K562 (cell line): Measurements from ENCODE around the gene MAP4K1. TPM values are rescaled to one million over a fixed set of nuclear protein-coding genes. Genes with fewer than 3 reads are reported as not detected.
A peak's percentile ranks its signal among the peaks of the same experiment; 100 is the strongest.

Experiments used
- ARID1B ChIP-seq: fragments of 450-650 bp; IDR thresholded peaks from 2 replicates; pipeline ENCODE4 v1.6.1; 2016; ENCODE audit warnings: antibody characterized with exemption, mild to moderate bottlenecking, inconsistent platforms
- ARID4B ChIP-seq: sonication (generic); formaldehyde crosslinking; IDR thresholded peaks from 2 replicates; pipeline ENCODE4 v1.8.0; 2022; ENCODE audit warnings: mild to moderate bottlenecking, missing genetic modification reagents
- ELF1 ChIP-seq: fragments of 200-800 bp; sonication (Bioruptor generic); IDR thresholded peaks from 2 replicates; pipeline ENCODE4 v1.6.1; 2016; ENCODE audit warnings: missing genetic modification characterization, missing compliant biosample characterization
- ELF2 ChIP-seq: fragments of 250-450 bp; sonication (Bioruptor Pico); IDR thresholded peaks from 2 replicates; pipeline ENCODE4 v1.5.0; 2021; ENCODE audit warnings: mild to moderate bottlenecking
- GATAD2B ChIP-seq: fragments of 450-650 bp; IDR thresholded peaks from 2 replicates; pipeline ENCODE4 v1.6.1; 2017; ENCODE audit warnings: mild to moderate bottlenecking, borderline replicate concordance
- HDGF ChIP-seq: fragments of 450-650 bp; IDR thresholded peaks from 2 replicates; pipeline ENCODE4 v1.6.1; 2016
- KAT7 ChIP-seq: sonication (generic); formaldehyde crosslinking; IDR thresholded peaks from 2 replicates; pipeline ENCODE4 v1.8.0; 2022; ENCODE audit warnings: missing genetic modification reagents, mild to moderate bottlenecking, borderline replicate concordance
- MLX ChIP-seq, 2 experiments: fragments of 450-650 bp in 1 of 2; sonication (generic) in 1 of 2; formaldehyde crosslinking; conservative IDR thresholded peaks; 2 replicates each; pipeline versions ENCODE4 v1.4.0 to v1.8.1; 2020 to 2022; ENCODE audit warnings: mild to moderate bottlenecking in 1 of 2, missing genetic modification reagents in 1 of 2
- PBX2 ChIP-seq, 2 experiments: IDR thresholded peaks in 1 of 2; conservative IDR thresholded peaks in 1 of 2; 2 replicates each; pipeline ENCODE4 v1.6.1; 2016; ENCODE audit warnings: low read depth in 2 of 2, mild to moderate bottlenecking in 1 of 2, missing compliant biosample characterization in 1 of 2, missing genetic modification characterization in 1 of 2, moderate library complexity in 1 of 2
- PHTF2 ChIP-seq: fragments of 250-450 bp; sonication (Bioruptor Pico); IDR thresholded peaks from 2 replicates; pipeline ENCODE4 v1.5.0; 2021; ENCODE audit warnings: mild to moderate bottlenecking
- PRMT5 ChIP-seq: sonication (generic); formaldehyde crosslinking; IDR thresholded peaks from 2 replicates; pipeline ENCODE4 v1.5.0; 2020; ENCODE audit warnings: missing genetic modification reagents
- RFX7 ChIP-seq: fragments of 250-450 bp; sonication (Bioruptor Pico); IDR thresholded peaks from 2 replicates; pipeline ENCODE4 v1.5.1; 2021; ENCODE audit warnings: mild to moderate bottlenecking
- SAP30 ChIP-seq: fragments of 200-600 bp; sonication (generic); IDR thresholded peaks from 2 replicates; pipeline ENCODE4 v1.6.1; 2012; ENCODE audit warnings: borderline replicate concordance, low read depth, mild to moderate bottlenecking, moderate library complexity, low read length, control low read depth, inconsistent platforms; ENCODE audit not compliant: insufficient read depth, poor library complexity, severe bottlenecking
- STAG1 ChIP-seq: sonication (generic); formaldehyde crosslinking; IDR thresholded peaks from 2 replicates; pipeline ENCODE4 v1.5.0; 2020; ENCODE audit warnings: missing genetic modification reagents, borderline replicate concordance
- SUPT5H ChIP-seq: fragments of 450-650 bp; IDR thresholded peaks from 2 replicates; pipeline ENCODE4 v1.6.1; 2016
- XRCC5 ChIP-seq: fragments of 200-400 bp; formaldehyde crosslinking; IDR thresholded peaks from 2 replicates; pipeline ENCODE4 v1.6.1; 2017; ENCODE audit warnings: low read depth, mild to moderate bottlenecking, low read length
- ZNF165 ChIP-seq: fragments of 250-450 bp; sonication (Bioruptor Pico); IDR thresholded peaks from 2 replicates; pipeline ENCODE4 v1.4.0; 2020; ENCODE audit warnings: borderline replicate concordance
- ZNF224 ChIP-seq: sonication (generic); formaldehyde crosslinking; IDR thresholded peaks from 2 replicates; pipeline ENCODE4 v1.8.0; 2022; ENCODE audit warnings: mild to moderate bottlenecking, missing genetic modification reagents
- ZNF232 ChIP-seq: sonication (generic); formaldehyde crosslinking; IDR thresholded peaks from 2 replicates; pipeline ENCODE4 v1.8.0; 2022; ENCODE audit warnings: mild to moderate bottlenecking, missing genetic modification reagents
- ZNF76 ChIP-seq: fragments of 250-450 bp; sonication (Bioruptor Pico); IDR thresholded peaks from 2 replicates; pipeline ENCODE4 v1.4.0; 2020; ENCODE audit warnings: mild to moderate bottlenecking, moderate library complexity, borderline replicate concordance
- ZSCAN29 ChIP-seq: fragments of 450-650 bp; IDR thresholded peaks from 2 replicates; pipeline ENCODE4 v1.6.1; 2017
- polyA plus RNA-seq, 8 experiments: library from polyadenylated mRNA; depleted of rRNA in 4 of 8; stranded (reverse) in 5 of 8; unstranded in 3 of 8; fragments of >200 nt; fragmentation: Nextera tagmentation in 2 of 8; fragmentation: Illumina TruSeq in 1 of 8; extraction: Ambion mirVana in 2 of 8; extraction: Trizol in 1 of 8; gene quantifications; 2 replicates each; pipeline versions ENCODE4 v1.2.1 to v1.2.3, GENCODE V29; 2011 to 2014; ENCODE audit warnings: inconsistent platforms in 1 of 8, missing spikeins in 1 of 8
- total RNA-seq, 7 experiments: library from RNA; depleted of rRNA in 6 of 7; stranded (reverse); fragments of >200 nt in 6 of 7; fragmentation: Illumina TruSeq in 2 of 7; extraction: Trizol in 2 of 7; gene quantifications; 2 replicates each; pipeline versions ENCODE4 v1.2.1 to v1.2.3, GENCODE V29; 2011 to 2021; ENCODE audit warnings: low replicate concordance in 1 of 7

MAP4K1 gene
- total and polyA plus RNA-seq, 9 of the 15 experiments (the other 6 are each of a cell fraction or from before 2014, with no cell fraction given) = 0.14 to 3.2 (median 0.73) TPM; not detected in 1

- TF ChIP-seq MLX (CRISPR knock-in tag; conservative IDR thresholded peaks at IDR 0.05) = no peak
- TF ChIP-seq GATAD2B = no peak
- no peak for TF ChIP-seq ZNF165
- TF ChIP-seq SAP30 = no peak
- 0 out of 2 replicates have a peak, but pooled peaks have one; percentile 45 for TF ChIP-seq STAG1 (CRISPR knock-in tag)
- no peak; the same call in 1 of the 2 replicates for TF ChIP-seq HDGF
- 0 out of 2 replicates have a peak, but pooled peaks have one; percentile 28 for TF ChIP-seq ELF2
- no peak for TF ChIP-seq RFX7 (CRISPR knock-in tag)
- peak; percentile 79; the same call in 1 of the 2 replicates for TF ChIP-seq XRCC5
- TF ChIP-seq ARID1B = 0 out of 2 replicates have a peak, but pooled peaks have one; percentile 17
- TF ChIP-seq SUPT5H = peak; percentile 65; the same call in 1 of the 2 replicates
- no peak for TF ChIP-seq ZNF224 (CRISPR knock-in tag)
- TF ChIP-seq PRMT5 = no peak
- TF ChIP-seq ZNF232 = no peak
- TF ChIP-seq KAT7 = no peak
- no peak for TF ChIP-seq PBX2 (CRISPR knock-in tag; IDR thresholded peaks at IDR 0.05; ENCODE audit: low read depth)
- no peak for TF ChIP-seq PBX2 (tag; conservative IDR thresholded peaks at IDR 0.05; ENCODE audit: low read depth)
- no peak for TF ChIP-seq ZSCAN29
- TF ChIP-seq ARID4B (CRISPR knock-in tag) = no peak
- TF ChIP-seq ELF1 = 0 out of 2 replicates have a peak, but pooled peaks have one; percentile 25
- TF ChIP-seq PHTF2 (CRISPR knock-in tag) = no peak
- TF ChIP-seq ZNF76 (CRISPR knock-in tag) = no peak
These were observed 17.2 kb upstream of the MAP4K1 start (continued) for GRCh38 chr19:38634757-38635482.
